B cell (primary cell): ENCODE results near the gene APBA2.

Experiments
- CTCF ChIP-seq: fragments of 200-600 bp; IDR thresholded peaks from one replicate; pipeline ENCODE4 v1.8.0; 2022; ENCODE audit warnings: antibody characterized with exemption, mild to moderate bottlenecking
- EZH2 ChIP-seq: IDR thresholded peaks from 2 replicates; pipeline ENCODE4 v1.6.1; 2012; ENCODE audit warnings: borderline replicate concordance, low read depth, mild to moderate bottlenecking, moderate library complexity, low read length; ENCODE audit not compliant: insufficient read depth, poor library complexity, severe bottlenecking

GRCh38 chr15:28967990-28968389, 82.2 kb downstream of the APBA2 start:
- no peak for TF ChIP-seq EZH2
- no peak for TF ChIP-seq CTCF
